ENCODE results near the gene CCDC83. TPM values are rescaled to one million over a fixed set of nuclear protein-coding genes. Genes with fewer than 3 reads are reported as not detected.

The CCDC83 gene
- total RNA-seq, 1 experiment from 2014 or later, result not detected

GRCh38 chr11:85831050-85831449, 24.1 kb upstream of the CCDC83 start:
- Histone ChIP-seq H2BK15ac (ENCODE audit: low read depth, low read length) (no peak overlapping the region), H2BK20ac (ENCODE audit: low read depth, low read length, poor library complexity, severe bottlenecking) (no peak overlapping the region), H3K9me3 (ENCODE audit: control insufficient read depth, low read depth, low read length) (no peaks in the 10 kb centered on the region), H4K5ac (ENCODE audit: insufficient read length, low read depth, low read length) (no peak overlapping the region), H4K8ac (replicated peaks; ENCODE audit: insufficient read length, low read depth, low read length) (no peak overlapping the region), H4K91ac (ENCODE audit: insufficient read length, low read depth, low read length) (no peak overlapping the region), H2AFZ (ENCODE audit: low read length) (no peak overlapping the region), H3K23ac (ENCODE audit: insufficient read length, low read depth, low read length) (no peak overlapping the region), H4K20me1 (ENCODE audit: control insufficient read depth, insufficient read depth, insufficient read length) (no peaks in the 10 kb centered on the region), H2BK120ac (ENCODE audit: low read depth, low read length, poor library complexity, severe bottlenecking) (no peak overlapping the region), H3K18ac (ENCODE audit: insufficient read length, low read depth, low read length) (no peak overlapping the region), H3K23me2 (ENCODE audit: insufficient read length, low read depth, low read length, poor library complexity, severe bottlenecking) (no peaks in the 10 kb centered on the region), H3K56ac (ENCODE audit: insufficient read length, low read depth, low read length) (no peak overlapping the region), H3K14ac (ENCODE audit: insufficient read depth, low read length) (no peak overlapping the region), H3K27ac (ENCODE audit: insufficient read length, low read depth, low read length) (no peak overlapping the region), H2BK5ac (ENCODE audit: insufficient read length, low read length) (no peak overlapping the region), H2BK12ac (ENCODE audit: insufficient read length, low read depth, low read length) (no peak overlapping the region), H3K9ac (ENCODE audit: extremely low read depth, insufficient read length, low read length) (no peak overlapping the region), H3K4ac (ENCODE audit: low read depth, low read length) (no peak overlapping the region), H2AK5ac (ENCODE audit: insufficient read length, low read length) (no peak overlapping the region), H3T11ph (ENCODE audit: low read length) (no peak overlapping the region), H3K4me1 (ENCODE audit: insufficient read depth, low read length) (no peaks in the 10 kb centered on the region), H3K4me2 (ENCODE audit: insufficient read depth, insufficient read length, low read length) (no peak overlapping the region), H3K79me2 (ENCODE audit: insufficient read depth, low read length) (no peaks in the 10 kb centered on the region), H3K27me3 (ENCODE audit: insufficient read depth, low read length) (no peaks in the 10 kb centered on the region; the same call in 1 of the 2 replicates), H3K79me1 (ENCODE audit: insufficient read depth, low read depth, low read length, poor library complexity, severe bottlenecking) (no peaks in the 10 kb centered on the region)
- Mint-ChIP-seq H3K27me3 (ENCODE audit: low read depth) (peaks cover 3% of the 10 kb centered on the region), H3K27ac (no peak overlapping the region), H3K9me3 (peaks cover 5% of the 10 kb centered on the region in 2 experiments; a peak in 4 of 5 replicates), H3K4me3 (no peak overlapping the region), H3K4me1 (peaks cover 10 to 11% of the 10 kb centered on the region in 2 experiments; a peak in 3 of 4 replicates), H3K36me3 (ENCODE audit: insufficient read depth in 1 of 3, low read depth in 3 of 3) (no peaks in the 10 kb centered on the region)
- no peak for DNase-seq
- no peak for TF ChIP-seq CTCF (conservative IDR thresholded peaks at IDR 0.05)

All from H9 (cell line).